A549 (cell line): ENCODE measurements around the gene RSRC1. TPM values are rescaled to one million over a fixed set of nuclear protein-coding genes. Genes with fewer than 3 reads are reported as not detected.

Experiments
- ATAC-seq, 2 experiments: fragments of 200-7000 bp in 1 of 2; fragments of >200 bp in 1 of 2; cut with Nextera tagmentation in 1 of 2; cut with Tn5 transposase in 1 of 2; 3 replicates each; pipeline versions ENCODE4 v1.8.0 to v1.9.1; 2018 to 2020; ENCODE audit warnings: mild to moderate bottlenecking in 1 of 2, moderate library complexity in 1 of 2
- CTCF ChIA-PET: fragments of 300-600 bp; sonication (Branson Sonifier 250); formaldehyde crosslinking; extraction: SDS; loops from one replicate; lab custom pipeline; 2021; ENCODE audit warnings: antibody characterized with exemption, inconsistent platforms; lab: Yijun Ruan, JAX
- POLR2A ChIA-PET: fragments of 350-600 bp; formaldehyde crosslinking; extraction: SDS; loops from one replicate; lab custom pipeline; 2021; ENCODE audit warnings: antibody characterized with exemption, inconsistent platforms; lab: Yijun Ruan, JAX
- DNase-seq, 2 experiments: peaks; one replicate each; pipeline versions ENCODE4 v3.0.0 to v3.0.0-alpha.2; 2011 to 2016; ENCODE audit warnings: low read depth in 1 of 2, low spot score in 1 of 2
- FAIRE-seq: peaks from 2 replicates; lab custom pipeline; 2011; peaks lifted over from hg19 to GRCh38; lab: Jason Lieb, UNC
- H3K27ac ChIP-seq, 2 experiments: fragments of >200 bp; sonication (Bioruptor Twin); formaldehyde crosslinking; 3 replicates each; pipeline ENCODE4 v1.5.1; 2016 to 2017
- H3K4me1 ChIP-seq: fragments of >200 bp; sonication (Bioruptor Twin); formaldehyde crosslinking; 3 replicates; pipeline ENCODE4 v1.6.1; 2016
- H3K4me2 ChIP-seq: fragments of >200 bp; sonication (Bioruptor Twin); formaldehyde crosslinking; 3 replicates; pipeline ENCODE4 v1.6.1; 2016
- H3K4me3 ChIP-seq: fragments of >200 bp; sonication (Bioruptor Twin); formaldehyde crosslinking; 3 replicates; pipeline ENCODE4 v1.5.1; 2016
- H3K9me3 ChIP-seq: fragments of >200 bp; sonication (Bioruptor Twin); formaldehyde crosslinking; 3 replicates; pipeline ENCODE4 v1.6.1; 2016
- CBX2 ChIP-seq: fragments of 200-600 bp; sonication (generic); IDR thresholded peaks from 2 replicates; pipeline ENCODE4 v1.6.1; 2016; ENCODE audit warnings: low read depth, mild to moderate bottlenecking, borderline replicate concordance
- CBX8 ChIP-seq: fragments of 200-600 bp; sonication (generic); IDR thresholded peaks from 2 replicates; pipeline ENCODE4 v1.6.1; 2016
- CHD2 ChIP-seq: fragments of 150-350 bp; IDR thresholded peaks from 2 replicates; pipeline ENCODE4 v1.6.1; 2014; ENCODE audit warnings: low read length; ENCODE audit not compliant: partially characterized antibody
- EHMT2 ChIP-seq: fragments of 200-600 bp; sonication (generic); IDR thresholded peaks from 2 replicates; pipeline ENCODE4 v1.6.1; 2016; ENCODE audit warnings: antibody characterized with exemption, low read depth, mild to moderate bottlenecking, moderate library complexity
- EP300 ChIP-seq, 2 experiments: fragments of >200 bp; sonication (Bioruptor Twin); formaldehyde crosslinking; IDR thresholded peaks; 2 replicates in 1 of 2; 3 replicates in 1 of 2; pipeline ENCODE4 v1.6.1; 2016 to 2017
- ESRRA ChIP-seq: fragments of 150-350 bp; IDR thresholded peaks from 2 replicates; pipeline ENCODE4 v1.6.1; 2014; ENCODE audit warnings: mild to moderate bottlenecking, low read length, borderline replicate concordance
- FOSB ChIP-seq: fragments of 250-450 bp; sonication (Bioruptor Pico); IDR thresholded peaks from 2 replicates; pipeline ENCODE4 v1.5.0; 2020; ENCODE audit warnings: mild to moderate bottlenecking, moderate library complexity
- FOXS1 ChIP-seq: fragments of 250-450 bp; sonication (Bioruptor Pico); IDR thresholded peaks from 2 replicates; pipeline ENCODE4 v1.5.0; 2020; ENCODE audit warnings: mild to moderate bottlenecking, moderate library complexity
- GATA3 ChIP-seq: IDR thresholded peaks from 2 replicates; pipeline ENCODE4 v1.6.1; 2012; ENCODE audit warnings: borderline replicate concordance
- HDAC2 ChIP-seq: fragments of 200-600 bp; sonication (generic); IDR thresholded peaks from 2 replicates; pipeline ENCODE4 v1.6.1; 2016
- HOXA7 ChIP-seq: fragments of 250-450 bp; sonication (Bioruptor Pico); IDR thresholded peaks from 2 replicates; pipeline ENCODE4 v1.5.0; 2020; ENCODE audit warnings: mild to moderate bottlenecking, moderate library complexity
- JUNB ChIP-seq: fragments of >200 bp; sonication (Bioruptor Twin); formaldehyde crosslinking; IDR thresholded peaks from 2 replicates; pipeline ENCODE4 v1.6.1; 2016
- KDM5A ChIP-seq: fragments of 200-600 bp; sonication (generic); IDR thresholded peaks from 2 replicates; pipeline ENCODE4 v1.6.1; 2016; ENCODE audit warnings: antibody characterized with exemption, mild to moderate bottlenecking
- MAZ ChIP-seq: fragments of 150-350 bp; IDR thresholded peaks from 2 replicates; pipeline ENCODE4 v1.6.1; 2014; ENCODE audit warnings: antibody characterized with exemption, low read depth, low read length, borderline replicate concordance
- MYC ChIP-seq: IDR thresholded peaks from 2 replicates; pipeline ENCODE4 v1.6.1; 2012; ENCODE audit warnings: mild to moderate bottlenecking, inconsistent platforms, low read length, improper control_type of control experiment, borderline replicate concordance
- NFE2L2 ChIP-seq: fragments of 150-350 bp; conservative IDR thresholded peaks from 2 replicates; pipeline ENCODE4 v1.6.1; 2014; ENCODE audit warnings: low read length
- POLR2A ChIP-seq: IDR thresholded peaks from 2 replicates; pipeline ENCODE4 v1.6.1; 2012; ENCODE audit warnings: mild to moderate bottlenecking, low read length
- POLR2AphosphoS2 ChIP-seq: conservative IDR thresholded peaks from 2 replicates; pipeline ENCODE4 v1.6.1; 2012; ENCODE audit warnings: low read length, improper control_type of control experiment, inconsistent platforms
- RAD21 ChIP-seq, 2 experiments: fragments of >200 bp in 1 of 2; sonication (Bioruptor Twin) in 1 of 2; formaldehyde crosslinking in 1 of 2; IDR thresholded peaks in 1 of 2; conservative IDR thresholded peaks in 1 of 2; 2 replicates in 1 of 2; 3 replicates in 1 of 2; pipeline ENCODE4 v1.6.1; 2012 to 2018; ENCODE audit warnings: inconsistent platforms in 1 of 2
- RARB ChIP-seq: fragments of 250-450 bp; sonication (Bioruptor Pico); IDR thresholded peaks from 2 replicates; pipeline ENCODE4 v1.8.0; 2021; ENCODE audit warnings: mild to moderate bottlenecking, moderate library complexity
- RCOR1 ChIP-seq: fragments of 150-350 bp; IDR thresholded peaks from 2 replicates; pipeline ENCODE4 v1.6.1; 2014; ENCODE audit warnings: antibody characterized with exemption, low read length, low read depth
- RFX5 ChIP-seq: fragments of 450-650 bp; IDR thresholded peaks from 2 replicates; pipeline ENCODE4 v1.7.1; 2014; ENCODE audit warnings: antibody characterized with exemption, mild to moderate bottlenecking, moderate library complexity
- RNF2 ChIP-seq: fragments of 200-600 bp; sonication (generic); IDR thresholded peaks from 2 replicates; pipeline ENCODE4 v1.6.1; 2016; ENCODE audit warnings: low read depth, mild to moderate bottlenecking, antibody characterized with exemption, moderate library complexity, borderline replicate concordance
- SMC3 ChIP-seq: fragments of >200 bp; sonication (Bioruptor Twin); formaldehyde crosslinking; IDR thresholded peaks from 3 replicates; pipeline ENCODE4 v1.6.1; 2018; ENCODE audit warnings: inconsistent platforms
- SREBF2 ChIP-seq: fragments of 450-650 bp; IDR thresholded peaks from 2 replicates; pipeline ENCODE4 v1.6.1; 2014; ENCODE audit warnings: mild to moderate bottlenecking, moderate library complexity
- TFCP2L1 ChIP-seq: fragments of 250-450 bp; sonication (Bioruptor Pico); IDR thresholded peaks from 2 replicates; pipeline ENCODE4 v1.5.0; 2021; ENCODE audit warnings: mild to moderate bottlenecking
- ZC3H11A ChIP-seq: fragments of 450-650 bp; IDR thresholded peaks from 2 replicates; pipeline ENCODE4 v1.6.1; 2014; ENCODE audit warnings: antibody characterized with exemption, mild to moderate bottlenecking
- ZSCAN20 ChIP-seq: fragments of 250-450 bp; sonication (Bioruptor Pico); IDR thresholded peaks from 2 replicates; pipeline ENCODE4 v1.8.0; 2022; ENCODE audit warnings: mild to moderate bottlenecking, moderate library complexity
- WGBS: methylation state at CpG from one replicate; pipeline ENCODE4 v1.1.6; 2017; ENCODE audit errors: missing lambda C conversion rate; 5-methylcytosine and 5-hydroxymethylcytosine counted together
- polyA plus RNA-seq, 4 experiments: library from polyadenylated mRNA; depleted of rRNA in 3 of 4; stranded (reverse); fragments of >200 nt; fragmentation: RNase III in 1 of 4; extraction: RNeasy Plus Mini Kit Qiagen cat#74134 plus additional on column Dnase treatment in 1 of 4; gene quantifications; 2 replicates in 3 of 4; 3 replicates in 1 of 4; pipeline ENCODE4 v1.2.3, GENCODE V29; 2011 to 2017
- TF ChIP-seq, protein P1 (sequence below): fragments of 150-350 bp; IDR thresholded peaks from 2 replicates; pipeline ENCODE4 v1.6.1; 2014; ENCODE audit warnings: low read depth, mild to moderate bottlenecking, low read length
- TF ChIP-seq, protein P2 (sequence below): IDR thresholded peaks from 2 replicates; pipeline ENCODE4 v1.6.1; 2012; ENCODE audit warnings: low read depth, borderline replicate concordance
- TF ChIP-seq, protein P3 (sequence below): IDR thresholded peaks from 2 replicates; pipeline ENCODE4 v1.6.1; 2012

RSRC1 gene
- polyA plus RNA-seq, 2 of the 4 experiments (the other 2 are of a cell fraction) = 17.5 to 52.2 TPM

DNA sequence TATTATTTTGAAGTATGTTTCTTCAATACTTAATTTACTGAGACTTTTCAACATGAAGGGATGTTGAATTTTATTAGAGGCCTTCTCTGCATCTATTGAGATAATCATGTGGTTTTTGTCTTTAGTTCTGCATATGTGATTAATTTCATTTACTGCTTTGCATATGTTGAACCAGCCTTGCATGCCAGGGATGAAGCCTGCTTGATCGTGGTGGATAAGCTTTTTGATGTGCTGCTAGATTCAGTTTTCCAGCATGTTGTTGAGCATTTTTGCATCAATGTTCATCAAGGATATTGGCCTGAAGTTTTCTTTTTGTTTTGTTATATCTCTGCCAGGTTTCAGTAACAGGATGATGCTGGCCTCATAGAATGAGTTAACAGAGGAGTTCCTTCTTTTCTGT is 134.4 kb downstream of the RSRC1 start:
- ATAC-seq (no peak), FAIRE-seq (no peak), DNase-seq (no peak)
- Histone ChIP-seq H3K4me3 (no peak overlapping the region), H3K27ac (no peak overlapping the region), H3K9me3 (no peaks in the 10 kb centered on the region), H3K4me1 (no peaks in the 10 kb centered on the region), H3K4me2 (no peak overlapping the region)
- ChIA-PET POLR2A (no interaction called here), CTCF (interaction anchor here (0.7 kb wide), 1 partner anchor 589 kb away, joined by 3 read pairs; no protein-coding TSS in a partner anchor)
- WGBS = 83% methylated on average over 1 of the region's 1 CpG
- TF ChIP-seq HOXA7 = no peak
- no peak for TF ChIP-seq RCOR1
- TF ChIP-seq EHMT2 = no peak
- TF ChIP-seq ZC3H11A = no peak
- no peak for TF ChIP-seq RNF2
- no peak for TF ChIP-seq MYC
- no peak for TF ChIP-seq JUNB
- TF ChIP-seq RARB = no peak
- TF ChIP-seq CBX2 = no peak
- no peak for TF ChIP-seq KDM5A
- TF ChIP-seq NFE2L2 = no peak
- TF ChIP-seq HDAC2 = no peak
- TF ChIP-seq EP300 (IDR thresholded peaks at IDR 0.05) = no peak
- TF ChIP-seq, protein P1, sequence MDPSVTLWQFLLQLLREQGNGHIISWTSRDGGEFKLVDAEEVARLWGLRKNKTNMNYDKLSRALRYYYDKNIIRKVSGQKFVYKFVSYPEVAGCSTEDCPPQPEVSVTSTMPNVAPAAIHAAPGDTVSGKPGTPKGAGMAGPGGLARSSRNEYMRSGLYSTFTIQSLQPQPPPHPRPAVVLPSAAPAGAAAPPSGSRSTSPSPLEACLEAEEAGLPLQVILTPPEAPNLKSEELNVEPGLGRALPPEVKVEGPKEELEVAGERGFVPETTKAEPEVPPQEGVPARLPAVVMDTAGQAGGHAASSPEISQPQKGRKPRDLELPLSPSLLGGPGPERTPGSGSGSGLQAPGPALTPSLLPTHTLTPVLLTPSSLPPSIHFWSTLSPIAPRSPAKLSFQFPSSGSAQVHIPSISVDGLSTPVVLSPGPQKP = no peak
- TF ChIP-seq, protein P2, sequence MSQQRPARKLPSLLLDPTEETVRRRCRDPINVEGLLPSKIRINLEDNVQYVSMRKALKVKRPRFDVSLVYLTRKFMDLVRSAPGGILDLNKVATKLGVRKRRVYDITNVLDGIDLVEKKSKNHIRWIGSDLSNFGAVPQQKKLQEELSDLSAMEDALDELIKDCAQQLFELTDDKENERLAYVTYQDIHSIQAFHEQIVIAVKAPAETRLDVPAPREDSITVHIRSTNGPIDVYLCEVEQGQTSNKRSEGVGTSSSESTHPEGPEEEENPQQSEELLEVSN = no peak
- TF ChIP-seq MAZ = no peak
- TF ChIP-seq RAD21 (conservative IDR thresholded peaks at IDR 0.05 in 1 of 2, IDR thresholded peaks at IDR 0.05 in 1 of 2) = no peak
- TF ChIP-seq ZSCAN20 (CRISPR knock-in tag) = no peak
- no peak for TF ChIP-seq SREBF2

DNA sequence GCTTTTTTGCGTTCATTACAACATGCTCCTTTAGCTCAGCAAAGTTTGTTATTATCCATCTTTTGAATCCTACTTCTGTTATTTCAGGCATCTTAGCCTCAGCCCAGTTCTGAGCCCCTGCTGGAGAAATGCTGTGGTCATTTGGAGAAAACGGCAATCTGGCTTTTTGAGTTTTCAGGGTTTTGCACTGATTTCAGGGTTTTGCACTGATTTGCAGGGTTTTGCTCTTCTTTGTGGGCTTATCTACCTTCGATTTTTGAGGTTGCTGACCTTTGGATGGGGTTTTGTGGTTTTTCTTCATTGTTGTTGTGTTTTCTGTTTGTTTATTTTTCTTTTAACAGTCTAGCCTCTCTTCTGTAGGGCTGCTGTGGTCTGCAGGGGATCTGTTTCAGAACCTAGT is 137.4 kb downstream of the RSRC1 start:
- POLR2A ChIA-PET = no interaction called here
- H3K4me1 ChIP-seq = no peaks in the 10 kb centered on the region
- no peak for ATAC-seq
- no peak for DNase-seq
- CTCF ChIA-PET = no interaction called here
- no peak for FAIRE-seq
- no peak overlapping the region for H3K27ac ChIP-seq
- TF ChIP-seq RAD21 (conservative IDR thresholded peaks at IDR 0.05 in 1 of 2, IDR thresholded peaks at IDR 0.05 in 1 of 2) (no peak), TFCP2L1 (CRISPR knock-in tag) (no peak), POLR2AphosphoS2 (no peak)
- H3K9me3 ChIP-seq = no peaks in the 10 kb centered on the region
- no peak overlapping the region for H3K4me2 ChIP-seq
- 89% methylated on average over 3 of the region's 3 CpGs for WGBS
- no peak overlapping the region for H3K4me3 ChIP-seq

DNA sequence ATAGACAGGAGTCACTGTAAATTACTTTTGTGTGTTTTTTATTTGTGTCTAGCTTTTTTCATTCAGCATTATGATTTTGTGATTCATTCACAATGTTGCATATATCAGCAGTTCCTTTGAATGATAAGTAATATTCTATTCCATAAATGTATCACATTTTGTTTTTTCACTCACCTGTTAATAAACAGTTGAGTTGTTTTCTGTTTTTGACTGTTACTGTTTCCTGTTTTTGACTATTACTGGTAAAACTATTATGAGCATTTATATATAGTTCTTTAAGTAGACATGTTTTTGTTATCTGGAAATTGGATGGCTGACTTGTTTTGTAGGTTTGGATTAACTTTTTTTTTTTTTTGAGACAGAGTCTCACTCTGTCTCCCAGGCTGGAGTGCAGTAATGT is 138.4 kb downstream of the RSRC1 start:
- Histone ChIP-seq H3K4me2 (no peak overlapping the region), H3K4me1 (no peaks in the 10 kb centered on the region), H3K9me3 (no peaks in the 10 kb centered on the region), H3K4me3 (no peak overlapping the region), H3K27ac (no peak overlapping the region)
- no peak for TF ChIP-seq ZSCAN20 (CRISPR knock-in tag)
- no peak for TF ChIP-seq FOXS1 (CRISPR knock-in tag)
- TF ChIP-seq CHD2 = no peak
- no peak for TF ChIP-seq FOSB (CRISPR knock-in tag)
- TF ChIP-seq POLR2AphosphoS2 = no peak
- no peak for TF ChIP-seq CBX8
- no peak for TF ChIP-seq ESRRA
- TF ChIP-seq SMC3 = no peak
- TF ChIP-seq MAZ = no peak
- TF ChIP-seq POLR2A = no peak
- TF ChIP-seq GATA3 = no peak
- TF ChIP-seq, protein P3, sequence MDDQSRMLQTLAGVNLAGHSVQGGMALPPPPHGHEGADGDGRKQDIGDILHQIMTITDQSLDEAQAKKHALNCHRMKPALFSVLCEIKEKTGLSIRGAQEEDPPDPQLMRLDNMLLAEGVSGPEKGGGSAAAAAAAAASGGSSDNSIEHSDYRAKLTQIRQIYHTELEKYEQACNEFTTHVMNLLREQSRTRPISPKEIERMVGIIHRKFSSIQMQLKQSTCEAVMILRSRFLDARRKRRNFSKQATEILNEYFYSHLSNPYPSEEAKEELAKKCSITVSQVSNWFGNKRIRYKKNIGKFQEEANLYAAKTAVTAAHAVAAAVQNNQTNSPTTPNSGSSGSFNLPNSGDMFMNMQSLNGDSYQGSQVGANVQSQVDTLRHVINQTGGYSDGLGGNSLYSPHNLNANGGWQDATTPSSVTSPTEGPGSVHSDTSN = no peak
- TF ChIP-seq EHMT2 = no peak
- no peak for TF ChIP-seq RFX5
- no peak for TF ChIP-seq CBX2
- no peak for TF ChIP-seq MYC
- no peak for ATAC-seq
- DNase-seq = no peak
- ChIA-PET POLR2A (no interaction called here), CTCF (no interaction called here)
- no peak for FAIRE-seq
